ENCODE data around the gene ZSCAN10.
"Not testable (repeated sequence)": the region's sequence is repeated elsewhere in the genome, so short reads cannot be mapped to it uniquely, and the experiment has no call there.

Gene ZSCAN10

GRCh38 chr16:3098459-3099394 is at the start of gene ZSCAN10:
TSS of gene ZSCAN10 (minus strand) at chr16:3099294. CDS start at chr16:3092937, 6,357 bp downstream.
- in situ Hi-C loops (cut with MboI; ENCODE audit: low sequenced_read_pairs), result no loop called here

GRCh38 chr16:3148256-3149192 is 49.4 kb upstream of the ZSCAN10 start:
- in situ Hi-C loops (cut with MboI; ENCODE audit: low sequenced_read_pairs), result no loop called here

- in situ Hi-C loops (cut with MboI; ENCODE audit: low sequenced_read_pairs), result no loop called here
Measured at GRCh38 chr16:3147757-3148104, 48.6 kb upstream of the ZSCAN10 start.

GRCh38 chr16:3147046-3147756 is 48.1 kb upstream of the ZSCAN10 start:
- in situ Hi-C loops (cut with MboI; ENCODE audit: low sequenced_read_pairs), result no loop called here

- in situ Hi-C loops (cut with MboI; ENCODE audit: low sequenced_read_pairs), result no loop called here
Measured at GRCh38 chr16:3145660-3146059, 46.6 kb upstream of the ZSCAN10 start.

GRCh38 chr16:3145151-3145550 is 46.1 kb upstream of the ZSCAN10 start:
- in situ Hi-C loops (cut with MboI; ENCODE audit: low sequenced_read_pairs), result no loop called here

GRCh38 chr16:3144321-3144983 is 45.4 kb upstream of the ZSCAN10 start:
- in situ Hi-C loops (cut with MboI; ENCODE audit: low sequenced_read_pairs), result no loop called here

- in situ Hi-C loops (cut with MboI; ENCODE audit: low sequenced_read_pairs), result no loop called here
Measured at GRCh38 chr16:3143598-3144320, 44.7 kb upstream of the ZSCAN10 start.

- in situ Hi-C loops (cut with MboI; ENCODE audit: low sequenced_read_pairs), result no loop called here
Measured at GRCh38 chr16:3143189-3143588, 44.1 kb upstream of the ZSCAN10 start.

GRCh38 chr16:3142770-3143169 is 43.7 kb upstream of the ZSCAN10 start:
- in situ Hi-C loops (cut with MboI; ENCODE audit: low sequenced_read_pairs), result no loop called here

- in situ Hi-C loops (cut with MboI; ENCODE audit: low sequenced_read_pairs), result no loop called here
Measured at GRCh38 chr16:3142327-3142726, 43.2 kb upstream of the ZSCAN10 start.

- in situ Hi-C loops (cut with MboI; ENCODE audit: low sequenced_read_pairs), result no loop called here
Measured at GRCh38 chr16:3141781-3142311, 42.8 kb upstream of the ZSCAN10 start.

- in situ Hi-C loops (cut with MboI; ENCODE audit: low sequenced_read_pairs), result no loop called here
Measured at GRCh38 chr16:3140603-3141427, 41.7 kb upstream of the ZSCAN10 start.

GRCh38 chr16:3139561-3139960 is 40.5 kb upstream of the ZSCAN10 start:
- in situ Hi-C loops (cut with MboI; ENCODE audit: low sequenced_read_pairs), result not testable (repeated sequence)

- in situ Hi-C loops (cut with MboI; ENCODE audit: low sequenced_read_pairs), result no loop called here
Measured at GRCh38 chr16:3138823-3139426, 39.8 kb upstream of the ZSCAN10 start.

- in situ Hi-C loops (cut with MboI; ENCODE audit: low sequenced_read_pairs), result no loop called here
Measured at GRCh38 chr16:3138342-3138741, 39.2 kb upstream of the ZSCAN10 start.

GRCh38 chr16:3137267-3137666 is 38.2 kb upstream of the ZSCAN10 start:
- in situ Hi-C loops (cut with MboI; ENCODE audit: low sequenced_read_pairs), result no loop called here

GRCh38 chr16:3135126-3135715 is 36.1 kb upstream of the ZSCAN10 start:
- in situ Hi-C loops (cut with MboI; ENCODE audit: low sequenced_read_pairs), result no loop called here
